Endothelial cell of umbilical vein (primary cell): ENCODE measurements around the gene TUBA1A.
A peak's percentile ranks its signal among the peaks of the same experiment; 100 is the strongest.

Source experiments
- POLR2A ChIP-seq: IDR thresholded peaks from 2 replicates; pipeline ENCODE4 v1.6.1; 2012; ENCODE audit warnings: low read depth, mild to moderate bottlenecking, control low read depth, low read length
- TF ChIP-seq, protein P1 (sequence below), 2 donors: IDR thresholded peaks; 1 replicate in 1 of 2; 2 replicates in 1 of 2; pipeline ENCODE4 v1.5.1; 2011; ENCODE audit warnings: low read length in 2 of 2, mild to moderate bottlenecking in 2 of 2, moderate library complexity in 2 of 2, control low read depth in 1 of 2, inconsistent platforms in 1 of 2, low read depth in 1 of 2; ENCODE audit not compliant: insufficient read depth in 1 of 2; ENCODE audit errors: extremely low read depth in 1 of 2

DNA sequence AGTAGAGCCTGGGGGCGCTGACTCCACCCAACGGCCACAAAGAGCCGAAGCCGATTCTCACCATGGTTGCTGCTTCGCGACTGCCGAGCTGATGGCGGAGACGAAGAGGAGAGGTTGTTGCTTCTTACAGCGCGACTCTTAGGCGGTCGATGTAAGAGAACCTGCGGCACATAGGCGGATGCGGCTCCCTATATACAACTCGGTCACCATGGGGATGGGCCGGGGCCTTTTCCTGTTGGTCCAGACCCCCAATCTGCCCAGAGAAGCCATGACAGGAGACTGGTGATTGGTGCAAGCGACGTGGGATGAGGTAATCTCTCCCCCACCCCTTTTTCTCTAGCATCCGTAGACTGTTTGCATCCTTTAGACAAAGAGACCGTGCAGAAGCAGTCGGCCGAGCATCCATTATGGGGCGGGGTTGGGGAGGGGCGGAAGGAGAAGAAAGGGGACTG lies at the start of gene TUBA1A:
- peak; percentile 100 for TF ChIP-seq POLR2A
- TF ChIP-seq, protein P1, sequence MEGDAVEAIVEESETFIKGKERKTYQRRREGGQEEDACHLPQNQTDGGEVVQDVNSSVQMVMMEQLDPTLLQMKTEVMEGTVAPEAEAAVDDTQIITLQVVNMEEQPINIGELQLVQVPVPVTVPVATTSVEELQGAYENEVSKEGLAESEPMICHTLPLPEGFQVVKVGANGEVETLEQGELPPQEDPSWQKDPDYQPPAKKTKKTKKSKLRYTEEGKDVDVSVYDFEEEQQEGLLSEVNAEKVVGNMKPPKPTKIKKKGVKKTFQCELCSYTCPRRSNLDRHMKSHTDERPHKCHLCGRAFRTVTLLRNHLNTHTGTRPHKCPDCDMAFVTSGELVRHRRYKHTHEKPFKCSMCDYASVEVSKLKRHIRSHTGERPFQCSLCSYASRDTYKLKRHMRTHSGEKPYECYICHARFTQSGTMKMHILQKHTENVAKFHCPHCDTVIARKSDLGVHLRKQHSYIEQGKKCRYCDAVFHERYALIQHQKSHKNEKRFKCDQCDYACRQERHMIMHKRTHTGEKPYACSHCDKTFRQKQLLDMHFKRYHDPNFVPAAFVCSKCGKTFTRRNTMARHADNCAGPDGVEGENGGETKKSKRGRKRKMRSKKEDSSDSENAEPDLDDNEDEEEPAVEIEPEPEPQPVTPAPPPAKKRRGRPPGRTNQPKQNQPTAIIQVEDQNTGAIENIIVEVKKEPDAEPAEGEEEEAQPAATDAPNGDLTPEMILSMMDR (IDR thresholded peaks at IDR 0.05; ENCODE audit: extremely low read depth in 1 of 2, insufficient read depth in 1 of 2, low read depth in 1 of 2, low read length in 2 of 2), result no peak
